NCI-H1694 (cell line): ENCODE measurements around the gene LARGE1.
"Not testable (repeated sequence)": the region's sequence is repeated elsewhere in the genome, so short reads cannot be mapped to it uniquely, and the experiment has no call there.

Experiments used
- DNase-seq: peaks from one replicate; lab custom pipeline; 2025; lab: John Stamatoyannopoulos, UW

LARGE1 gene

DNA sequence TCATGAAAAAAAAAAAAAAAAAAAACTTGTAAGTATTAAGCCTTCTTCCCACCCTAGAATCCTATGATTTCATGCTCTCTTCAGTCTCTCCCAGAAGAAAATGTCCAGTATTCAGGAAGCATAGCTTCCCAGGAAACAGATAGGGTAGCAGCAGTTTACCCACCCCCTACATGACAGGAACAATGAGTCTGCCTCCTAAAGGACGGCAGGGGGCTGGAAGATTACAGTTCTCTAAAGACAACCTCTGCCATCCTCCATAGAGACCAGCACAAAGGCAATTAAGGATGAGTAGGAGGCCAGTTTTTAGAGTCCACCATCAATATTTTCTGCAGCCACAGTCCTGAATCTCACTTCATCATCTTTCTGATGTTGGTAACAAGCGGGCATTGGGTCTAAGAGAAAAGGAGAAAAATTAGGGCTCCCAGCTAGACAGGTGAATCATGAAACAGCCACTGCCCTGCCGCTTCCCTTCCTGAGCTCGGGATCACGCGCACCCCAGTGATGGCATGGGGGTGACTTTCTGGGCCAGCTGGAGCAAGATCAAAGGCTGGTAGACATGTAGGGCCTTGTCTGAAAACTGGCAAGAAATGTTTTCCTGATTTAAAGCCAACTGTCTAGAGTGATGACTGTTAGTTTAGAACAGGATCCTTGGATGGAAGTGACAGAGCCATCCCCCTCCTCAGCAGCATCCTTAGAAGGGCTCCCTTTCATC is 322.8 kb downstream of the LARGE1 start:
- no peak for DNase-seq

DNA sequence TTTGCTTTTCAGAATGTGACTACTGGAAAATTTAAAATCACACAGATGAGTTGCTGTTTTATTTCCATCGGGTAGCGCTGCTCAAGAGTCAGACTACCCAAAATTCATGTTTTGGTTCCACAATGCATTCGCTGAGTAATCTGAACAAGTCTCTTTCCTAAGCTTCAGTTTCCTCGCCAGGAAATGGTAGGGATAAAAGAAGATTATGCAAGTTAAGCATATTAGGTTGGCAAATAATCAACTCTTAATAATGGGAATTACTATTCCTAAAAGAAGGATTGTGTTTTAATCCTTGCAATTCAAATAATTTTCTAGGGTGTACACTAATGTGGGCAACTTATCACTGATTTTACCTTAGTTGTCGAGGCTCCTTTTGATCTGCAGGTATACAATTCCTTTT is 326.5 kb downstream of the LARGE1 start:
- DNase-seq = no peak

DNA sequence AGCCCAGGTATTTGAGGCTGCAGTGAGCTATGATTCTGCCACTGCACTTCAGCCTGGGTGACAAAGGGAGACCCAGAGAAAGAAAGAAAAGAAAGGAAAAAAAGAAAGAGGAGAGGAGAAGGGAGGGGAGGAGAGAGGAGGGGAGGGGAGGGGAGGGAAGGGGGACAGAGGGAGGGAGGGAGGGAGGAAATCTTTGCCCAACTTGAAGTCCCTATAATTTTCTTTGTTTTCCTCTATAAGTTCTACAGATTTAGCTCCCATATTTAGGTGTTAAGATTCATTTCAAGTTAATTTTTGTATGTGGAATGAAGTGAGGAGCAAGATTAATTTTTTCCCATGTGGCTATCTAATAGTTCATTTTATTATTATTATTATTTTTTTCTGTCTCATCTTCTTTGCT is 328.3 kb downstream of the LARGE1 start:
- no peak for DNase-seq

DNA sequence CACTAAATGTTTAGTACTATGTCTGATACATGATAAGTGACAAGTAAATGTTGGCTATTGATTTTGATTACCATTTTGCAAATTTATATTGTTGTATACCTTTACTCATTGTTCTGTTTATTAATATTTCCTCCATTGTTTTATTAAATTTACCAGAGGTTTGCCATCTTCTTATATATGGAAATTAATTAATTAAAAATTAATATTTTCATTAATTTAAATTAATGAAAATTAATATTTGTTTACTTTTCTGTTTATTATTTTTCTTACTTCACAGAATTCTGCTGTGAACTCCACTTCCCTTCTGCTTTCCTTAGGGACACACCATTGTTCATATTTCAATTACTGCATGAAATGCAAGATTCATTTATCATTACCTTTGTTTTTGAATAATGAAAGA is 331.0 kb downstream of the LARGE1 start:
- no peak for DNase-seq

DNA sequence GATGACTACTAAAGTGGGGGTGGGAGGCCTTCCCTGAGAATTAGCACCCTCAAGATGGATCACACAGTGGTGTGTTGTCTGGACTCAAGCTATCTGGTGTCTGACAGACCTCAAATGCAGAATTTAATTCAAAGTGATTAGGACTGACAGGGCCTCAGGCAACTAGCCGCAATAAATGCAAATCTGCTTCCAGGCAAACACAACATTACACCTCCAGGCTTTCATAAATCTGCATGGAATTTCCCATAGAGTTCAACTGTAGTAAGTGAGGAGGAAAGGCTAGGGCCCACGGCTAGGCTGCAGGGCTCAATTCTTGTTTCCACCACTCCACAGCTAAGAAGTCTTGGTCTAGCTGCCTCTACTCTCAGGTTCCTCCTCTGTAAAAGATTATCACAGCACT is 331.4 kb downstream of the LARGE1 start:
- no peak for DNase-seq

DNA sequence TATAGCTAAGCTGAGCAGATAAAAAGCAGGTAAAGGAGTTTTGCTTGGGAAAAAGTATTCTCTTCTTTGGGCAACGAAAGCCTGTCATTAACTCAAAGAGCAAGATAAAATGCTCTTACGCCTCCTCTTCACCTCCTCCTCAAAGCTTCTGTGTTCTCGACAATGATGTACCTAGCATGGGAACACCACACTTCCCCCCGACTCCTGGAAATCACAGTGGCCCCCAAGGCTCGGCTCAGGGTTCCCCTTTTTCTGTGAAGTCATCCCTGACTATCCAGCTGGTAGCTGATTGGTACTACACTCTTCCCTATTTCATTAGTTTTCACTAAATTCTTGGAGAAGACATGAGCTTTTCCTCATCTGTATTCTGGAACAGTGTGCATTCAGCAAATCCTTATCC is 336.1 kb downstream of the LARGE1 start:
- no peak for DNase-seq

DNA sequence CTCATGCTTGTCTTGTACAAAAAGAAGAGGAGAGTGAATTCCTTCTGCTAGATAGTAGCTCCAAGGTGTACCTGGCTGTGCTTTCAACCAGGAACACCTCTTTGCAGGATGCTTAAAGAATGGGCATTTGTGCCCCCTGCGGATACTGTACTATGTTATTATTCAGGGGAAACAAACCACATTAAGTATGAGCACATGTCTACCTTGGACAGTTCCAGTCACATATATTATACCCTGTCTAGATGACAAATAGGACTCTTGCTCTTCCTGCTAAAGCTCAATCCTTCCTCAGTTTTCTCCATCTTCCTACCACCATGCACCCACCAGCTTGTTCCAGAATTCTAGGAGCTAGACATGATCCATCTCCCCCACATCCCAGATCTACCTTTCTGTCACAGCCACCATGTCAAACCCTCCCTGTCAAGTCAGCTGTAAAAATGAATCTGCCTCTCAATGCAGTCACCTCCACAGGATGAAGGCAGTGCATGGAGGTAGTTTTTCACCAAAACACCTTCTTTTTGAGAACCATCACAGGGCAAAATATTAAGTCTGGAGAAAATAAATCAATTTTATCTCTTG is 337.4 kb downstream of the LARGE1 start:
- DNase-seq = no peak

DNA sequence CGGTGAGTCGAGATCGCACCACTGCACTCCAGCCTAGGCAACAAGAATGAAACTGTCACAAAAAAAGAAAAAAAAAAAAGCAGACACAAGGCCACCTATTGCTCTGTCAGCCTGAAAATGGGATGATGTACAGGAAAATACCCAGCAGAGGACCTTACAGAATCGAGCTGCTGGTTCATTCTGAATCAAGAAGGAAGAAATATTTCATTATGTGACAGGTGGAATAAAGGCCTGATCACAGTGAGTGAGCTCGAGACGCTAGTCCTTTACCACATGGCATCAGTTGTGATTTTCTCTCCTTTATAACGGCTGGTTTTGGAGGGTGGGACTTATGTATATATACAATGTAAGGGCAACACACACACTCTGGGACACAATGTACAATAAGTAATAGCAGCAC is 340.0 kb downstream of the LARGE1 start:
- no peak for DNase-seq

DNA sequence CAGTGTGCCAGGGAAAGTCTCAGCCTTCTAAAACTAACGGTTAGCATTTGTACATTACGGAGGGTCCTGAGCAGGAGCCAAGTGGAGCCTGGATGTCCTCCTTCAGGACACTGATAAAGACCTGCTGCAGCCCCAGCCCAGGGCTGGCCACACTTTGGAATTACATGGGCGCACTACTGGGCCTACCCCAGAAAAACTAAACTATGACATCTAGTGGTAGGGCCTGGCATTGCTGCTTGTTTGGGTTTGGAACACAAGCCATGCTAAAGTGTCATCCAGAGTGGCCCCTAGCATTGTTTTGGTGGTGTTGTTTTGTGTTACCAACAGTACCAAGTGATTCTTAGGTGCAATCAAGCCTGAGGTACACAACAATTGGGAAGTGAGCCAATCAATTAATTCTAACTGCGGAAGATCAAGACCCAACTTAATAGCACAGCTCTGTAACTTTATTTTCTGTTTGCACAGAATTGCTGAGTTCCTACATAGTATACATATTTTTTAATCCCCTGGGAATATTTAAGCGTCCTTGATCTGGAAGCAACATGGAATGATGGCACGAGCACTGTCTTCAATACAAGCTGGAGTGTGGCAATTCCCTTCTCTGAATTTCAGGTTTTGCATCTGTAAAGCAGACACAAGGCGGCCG is 340.7 kb downstream of the LARGE1 start:
- DNase-seq = peak; percentile 26

DNA sequence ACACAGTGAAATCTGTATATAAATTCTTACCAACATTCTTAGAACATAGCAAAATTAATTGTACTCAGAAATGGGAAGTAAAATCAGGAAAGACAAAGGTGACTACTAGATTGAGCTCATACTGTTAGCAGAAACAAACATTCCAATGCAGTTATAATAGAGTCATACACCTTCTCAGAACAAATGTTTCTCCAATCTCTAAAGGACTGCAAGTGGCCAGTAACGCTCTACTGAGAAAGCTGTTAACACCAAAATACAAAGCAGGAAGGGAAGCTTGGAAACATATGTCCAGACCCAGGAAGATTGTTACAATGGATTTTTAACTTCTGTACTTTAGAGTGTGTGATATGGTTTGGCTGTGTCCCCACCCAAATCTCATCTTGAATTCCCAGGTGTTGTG is 341.5 kb downstream of the LARGE1 start:
- DNase-seq = no peak

DNA sequence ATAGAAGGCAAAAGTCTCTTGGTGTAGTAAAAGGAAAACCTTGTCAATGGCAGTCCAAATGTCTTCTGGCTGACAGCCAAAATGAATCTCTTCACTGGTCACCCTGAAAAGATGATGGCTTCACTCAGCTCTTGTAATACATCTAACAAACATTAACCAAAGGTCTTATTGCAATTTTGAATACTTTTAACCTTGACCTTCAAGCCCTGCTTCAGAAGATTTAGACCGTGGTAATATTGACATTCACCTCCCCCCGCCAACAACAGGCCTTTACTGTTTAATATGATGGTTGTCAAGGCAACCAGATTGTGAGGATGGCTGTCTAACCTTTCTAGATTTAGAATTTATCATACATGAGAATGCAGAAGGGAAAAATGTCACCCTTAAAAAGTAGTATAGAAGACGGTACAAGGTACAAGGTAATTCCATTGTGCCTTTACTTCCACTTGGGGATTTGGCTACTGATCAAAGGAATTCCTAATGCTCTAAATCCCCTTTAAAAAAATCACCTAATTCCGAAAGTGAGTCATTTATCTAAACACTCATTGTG is 342.3 kb downstream of the LARGE1 start:
- no peak for DNase-seq

DNA sequence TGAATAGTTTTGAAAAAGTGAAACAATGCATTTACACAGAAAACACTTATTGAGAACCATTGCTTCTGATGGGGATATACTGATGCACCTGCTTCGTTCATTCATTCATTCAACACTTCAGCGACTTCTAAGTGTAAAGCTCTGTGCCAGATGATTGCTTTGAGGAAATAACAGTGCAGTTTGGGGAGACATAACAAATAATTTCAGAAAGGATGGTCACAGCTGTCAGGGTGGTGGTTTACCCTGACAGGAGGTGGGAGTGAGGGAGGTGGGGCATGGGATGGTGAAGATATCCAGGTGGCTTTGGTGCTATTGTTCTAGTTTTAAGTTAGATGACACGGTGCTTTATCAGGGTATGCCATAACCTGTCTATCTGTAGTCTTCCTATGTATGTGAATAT is 344.1 kb downstream of the LARGE1 start:
- no peak for DNase-seq

DNA sequence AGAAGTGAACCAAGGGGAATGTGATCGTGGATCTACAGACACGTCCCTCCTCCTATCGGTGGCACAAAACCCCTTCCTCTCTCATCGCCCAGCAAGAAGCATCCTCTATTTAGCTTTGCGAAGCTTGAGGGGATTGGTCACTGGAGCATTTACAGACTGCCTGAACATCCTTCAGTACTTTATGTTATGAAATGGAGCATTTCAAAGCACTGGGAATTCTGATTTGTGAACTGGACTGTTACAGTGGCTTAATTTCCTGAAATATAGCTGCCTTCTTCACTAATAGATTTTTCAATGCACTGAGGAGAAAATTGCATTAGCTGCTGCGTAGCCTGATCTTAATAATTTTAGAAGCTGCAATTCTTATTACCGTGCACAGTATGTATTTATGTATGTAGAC is 344.5 kb downstream of the LARGE1 start:
- no peak for DNase-seq

DNA sequence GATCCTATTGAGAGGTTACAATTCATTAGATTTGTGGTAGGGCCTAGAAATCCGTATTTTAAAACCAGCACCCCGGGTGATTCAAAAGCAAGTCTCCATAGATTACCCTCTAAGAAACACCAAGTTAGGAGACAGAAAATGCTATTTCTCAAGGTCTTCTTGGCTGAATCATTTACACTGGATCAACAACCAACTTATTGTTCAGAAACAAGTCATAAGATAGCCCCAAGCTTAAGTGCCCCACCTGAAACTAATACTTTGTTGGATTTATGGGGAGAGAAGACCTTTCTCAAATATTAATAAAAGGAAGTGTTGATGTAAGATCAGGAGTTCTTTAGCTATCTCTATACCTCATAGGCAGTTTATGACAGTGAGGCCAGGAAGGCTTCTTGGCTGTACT is 345.2 kb downstream of the LARGE1 start:
- no peak for DNase-seq

DNA sequence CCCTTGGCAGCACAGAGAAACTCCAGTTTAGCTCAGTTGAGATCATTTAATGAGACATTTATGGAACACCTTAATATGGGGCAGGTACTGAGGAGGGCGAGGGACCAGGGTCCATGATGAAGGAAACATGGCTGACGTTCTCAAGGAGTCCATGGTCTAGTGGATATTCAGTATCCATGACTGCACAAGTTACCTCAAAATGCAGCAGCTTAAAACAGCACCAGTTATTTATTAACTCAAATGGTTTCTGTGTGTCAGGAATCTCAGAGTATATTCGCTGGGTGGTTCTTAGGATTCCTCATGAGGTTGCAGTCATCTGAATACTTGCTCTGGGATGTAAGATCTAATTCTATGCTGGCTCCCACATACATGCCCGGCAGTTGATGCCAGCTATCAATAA is 346.8 kb downstream of the LARGE1 start:
- no peak for DNase-seq

DNA sequence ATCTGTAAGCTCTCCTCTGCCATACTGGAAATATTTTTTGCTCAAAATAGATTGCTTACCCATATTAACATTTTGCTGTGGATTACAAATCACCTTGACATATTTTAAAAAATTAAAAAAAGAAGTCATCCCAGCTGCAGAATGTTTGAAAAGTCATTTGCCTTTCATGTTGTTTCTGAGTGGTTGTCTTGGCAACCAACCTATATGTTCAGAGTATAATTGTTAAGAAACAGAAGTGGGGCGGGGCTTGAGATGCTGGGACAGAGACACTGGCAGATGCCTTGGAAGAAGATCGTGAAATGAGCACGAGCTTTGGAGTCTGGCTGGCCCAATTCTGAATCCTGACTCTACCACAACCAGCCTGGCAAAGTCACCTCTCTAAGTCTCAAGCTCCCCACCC is 348.2 kb downstream of the LARGE1 start:
- DNase-seq = no peak

DNA sequence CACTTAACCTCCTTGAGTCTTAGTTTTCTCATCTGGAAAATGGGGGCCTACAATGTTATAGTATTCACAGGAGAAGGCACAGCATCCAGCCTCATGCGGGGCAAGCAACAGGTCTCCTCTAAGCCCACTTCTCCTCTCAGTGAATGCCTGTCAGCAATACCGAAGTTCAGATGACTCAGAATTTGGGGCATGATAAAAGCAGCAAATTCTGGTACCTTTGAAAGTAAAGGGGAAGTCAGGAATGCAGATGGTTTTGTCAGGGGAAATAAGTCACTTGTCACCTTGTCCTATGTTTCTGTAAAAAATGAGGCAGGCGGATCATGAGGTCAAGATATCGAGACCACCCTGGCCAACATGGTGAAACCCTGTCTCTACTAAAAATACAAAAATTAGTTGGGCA is 350.2 kb downstream of the LARGE1 start:
- DNase-seq = no peak

DNA sequence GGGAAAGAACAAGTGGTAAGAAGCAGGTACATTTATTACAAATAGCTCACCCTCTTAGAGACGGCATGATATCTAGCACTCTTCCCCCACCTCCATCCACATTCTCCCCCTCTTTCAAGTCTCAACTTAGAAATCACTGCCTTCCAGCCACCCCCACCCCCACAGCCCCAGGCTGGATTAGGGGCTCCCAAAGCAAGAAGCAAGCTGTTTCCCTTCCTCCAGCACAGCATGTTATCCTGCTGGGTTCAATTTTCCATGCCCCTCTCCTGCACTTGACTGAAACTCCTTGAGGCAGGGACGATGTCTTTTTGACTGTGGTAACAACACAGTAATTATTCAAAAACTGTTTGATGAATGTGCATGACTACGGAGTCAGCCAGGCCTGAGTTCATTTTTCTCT is 350.7 kb downstream of the LARGE1 start:
- DNase-seq = no peak

DNA sequence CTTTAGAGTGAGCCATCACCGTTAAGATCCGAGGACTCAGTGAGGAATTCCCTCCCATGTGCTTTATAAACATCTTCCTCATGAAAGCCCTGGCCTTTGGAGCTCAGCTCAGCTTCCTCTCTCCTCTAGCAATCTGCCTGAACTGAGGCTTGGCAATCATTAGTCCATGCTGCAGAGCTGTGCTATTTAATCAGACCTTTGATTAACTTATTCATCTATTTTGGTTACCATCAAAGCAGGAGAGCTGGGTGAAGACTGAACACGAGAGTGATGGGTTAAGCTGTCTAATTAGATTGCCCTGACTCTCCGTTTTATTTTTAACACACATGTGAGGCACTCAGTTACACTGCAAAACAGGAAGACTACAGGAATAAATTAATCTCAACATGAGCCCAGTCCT is 351.3 kb downstream of the LARGE1 start:
- no peak for DNase-seq

DNA sequence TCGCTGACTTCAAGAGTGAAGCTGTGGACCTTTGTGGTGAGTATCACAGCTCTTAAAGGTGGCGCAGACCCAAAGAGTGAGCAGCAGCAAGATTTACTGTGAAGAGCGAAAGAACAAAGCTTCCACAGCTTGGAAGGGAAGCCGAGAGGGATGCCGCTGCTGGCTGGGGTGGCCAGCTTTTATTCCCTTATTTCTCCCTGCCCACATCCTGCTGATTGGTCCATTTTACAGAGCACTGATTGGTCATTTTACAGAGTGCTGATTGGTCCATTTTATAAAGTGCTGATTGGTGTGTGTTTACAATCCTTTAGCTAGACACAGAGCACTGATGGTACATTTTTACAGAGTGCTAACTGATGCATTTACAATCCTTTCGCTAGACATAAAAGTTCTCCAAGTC is 353.8 kb downstream of the LARGE1 start:
- DNase-seq = not testable (repeated sequence)

DNA sequence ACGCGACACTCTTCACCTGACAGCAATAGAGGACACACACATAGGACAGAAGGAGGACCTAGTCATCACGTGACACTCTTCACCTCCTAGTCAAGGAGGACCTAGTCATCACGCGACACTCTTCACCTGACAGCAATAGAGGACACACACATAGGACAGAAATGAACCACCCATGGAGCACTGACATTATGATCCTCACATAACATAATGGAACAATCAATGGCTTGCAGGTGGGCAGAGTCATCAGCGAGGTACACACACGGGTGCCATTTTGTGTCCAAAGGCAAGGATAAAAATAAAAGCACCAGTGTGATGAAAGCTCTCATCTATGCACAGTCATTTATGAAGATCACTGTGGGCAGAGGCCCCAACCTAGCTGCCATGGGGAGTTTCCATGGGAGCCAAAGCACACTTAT is 354.7 kb downstream of the LARGE1 start:
- no peak for DNase-seq

DNA sequence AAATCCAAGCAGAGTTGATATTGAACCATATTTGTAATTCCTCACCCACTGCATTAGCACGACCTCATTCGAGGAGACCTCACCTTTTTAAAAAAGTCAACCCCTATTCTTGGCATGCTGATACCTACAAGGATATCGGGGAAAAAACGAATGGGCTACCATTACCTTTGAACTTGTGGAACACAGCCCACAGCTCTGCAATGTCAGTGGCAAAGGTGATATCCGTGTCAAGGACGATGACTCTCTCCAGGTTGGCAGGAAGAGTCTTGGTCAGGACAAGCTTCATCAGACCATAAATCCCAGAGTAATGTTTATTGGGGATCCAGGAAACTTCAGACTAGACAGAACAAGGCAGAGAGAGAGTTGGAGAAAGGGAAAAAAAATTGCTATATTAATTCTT is 355.6 kb downstream of the LARGE1 start:
- no peak for DNase-seq

DNA sequence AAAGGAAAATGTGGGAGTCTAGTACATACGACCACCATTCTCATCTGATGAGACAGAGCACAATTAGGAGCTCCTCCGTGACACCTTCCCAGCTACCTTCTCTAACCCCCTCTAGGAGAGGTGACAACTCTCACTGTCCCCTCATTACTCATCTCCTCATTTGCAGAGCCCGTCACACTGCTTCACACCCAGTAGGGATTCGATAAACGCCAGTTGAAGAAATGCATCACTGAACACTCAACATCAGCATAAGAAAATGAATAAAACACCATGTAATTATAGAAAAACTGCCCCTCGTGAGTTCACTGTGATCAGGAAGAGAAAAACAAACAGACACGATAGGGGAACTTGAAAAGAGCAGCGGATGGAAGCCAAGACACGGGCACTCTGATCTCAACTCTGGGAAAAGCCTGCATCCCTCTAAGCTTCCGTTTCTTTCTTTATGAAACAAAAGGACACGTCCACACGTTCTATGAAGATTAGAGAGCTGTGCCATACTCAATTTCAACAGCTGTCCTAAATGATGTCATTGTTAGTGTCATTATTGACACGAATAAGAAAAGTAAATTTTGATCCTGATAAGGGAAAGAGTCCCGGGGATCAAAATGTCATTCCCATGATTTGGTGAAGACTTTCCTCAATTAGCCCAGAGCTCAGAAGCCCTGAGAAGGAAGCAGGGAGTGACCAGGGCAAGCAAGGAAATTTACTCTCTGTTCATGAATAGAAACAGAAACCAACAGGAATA is 356.9 kb downstream of the LARGE1 start:
- no peak for DNase-seq
